Neutrophil (primary cell): ENCODE measurements around the gene IL9R.
"Not testable (repeated sequence)": the region's sequence is repeated elsewhere in the genome, so short reads cannot be mapped to it uniquely, and the experiment has no call there.

Experiments used
- H3K27ac ChIP-seq: fragments of 200-600 bp; sonication (generic); 2 replicates; pipeline ENCODE4 v1.5.1; 2016; ENCODE audit warnings: mild to moderate bottlenecking, moderate library complexity
- H3K27me3 ChIP-seq: fragments of 200-600 bp; sonication (generic); 2 replicates; pipeline ENCODE4 v1.6.0; 2016; ENCODE audit warnings: mild to moderate bottlenecking
- H3K36me3 ChIP-seq: fragments of 200-600 bp; sonication (generic); 2 replicates; pipeline ENCODE4 v1.5.1; 2017
- H3K4me1 ChIP-seq, 2 experiments: fragments of 200-600 bp in 1 of 2; sonication (generic) in 1 of 2; 1 replicate in 1 of 2; 2 replicates in 1 of 2; pipeline versions ENCODE4 v1.5.1 to v1.6.1; 2013 to 2016; ENCODE audit warnings: low read depth in 1 of 2, low read length in 1 of 2, mild to moderate bottlenecking in 1 of 2, moderate library complexity in 1 of 2; ENCODE audit not compliant: control insufficient read depth in 1 of 2, insufficient read depth in 1 of 2
- H3K4me3 ChIP-seq, 2 experiments: fragments of 200-600 bp in 1 of 2; sonication (generic) in 1 of 2; 1 replicate in 1 of 2; 2 replicates in 1 of 2; pipeline ENCODE4 v1.5.1; 2013 to 2016; ENCODE audit warnings: low read depth in 1 of 2, low read length in 1 of 2, mild to moderate bottlenecking in 1 of 2, moderate library complexity in 1 of 2
- H3K9me3 ChIP-seq: fragments of 200-600 bp; sonication (generic); 2 replicates; pipeline ENCODE4 v1.5.1; 2016

The IL9R gene

DNA sequence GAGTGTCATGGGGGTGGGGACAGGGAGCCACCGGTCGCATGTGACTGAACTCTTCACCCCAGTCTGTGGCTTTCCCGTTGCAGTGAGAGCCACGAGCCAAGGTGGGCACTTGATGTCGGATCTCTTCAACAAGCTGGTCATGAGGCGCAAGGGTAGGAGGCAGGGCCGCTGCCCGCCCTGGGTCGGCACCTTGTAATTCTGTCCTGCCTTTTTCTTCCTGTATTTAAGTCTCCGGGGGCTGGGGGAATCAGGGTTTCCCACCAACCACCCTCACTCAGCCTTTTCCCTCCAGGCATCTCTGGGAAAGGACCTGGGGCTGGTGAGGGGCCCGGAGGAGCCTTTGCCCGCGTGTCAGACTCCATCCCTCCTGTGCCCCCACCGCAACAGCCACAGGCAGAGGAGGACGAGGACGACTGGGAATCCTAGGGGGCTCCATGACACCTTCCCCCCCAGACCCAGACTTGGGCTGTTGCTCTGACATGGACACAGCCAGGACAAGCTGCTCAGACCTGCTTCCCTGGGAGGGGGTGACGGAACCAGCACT is 27.5 kb downstream of the IL9R start:
- H3K27ac ChIP-seq, H3K4me1 ChIP-seq, H3K9me3 ChIP-seq, H3K4me3 ChIP-seq, H3K27me3 ChIP-seq, H3K36me3 ChIP-seq: not testable (repeated sequence)

- H3K4me1 ChIP-seq, H3K27me3 ChIP-seq, H3K27ac ChIP-seq, H3K9me3 ChIP-seq, H3K4me3 ChIP-seq, H3K36me3 ChIP-seq: not testable (repeated sequence)
Observed at GRCh38 chrX:156028653-156029237, 31.2 kb downstream of the IL9R start.

- not testable (repeated sequence) for H3K36me3 ChIP-seq, H3K9me3 ChIP-seq
Observed at GRCh38 chrX:156029296-156029695, 31.8 kb downstream of the IL9R start.

DNA sequence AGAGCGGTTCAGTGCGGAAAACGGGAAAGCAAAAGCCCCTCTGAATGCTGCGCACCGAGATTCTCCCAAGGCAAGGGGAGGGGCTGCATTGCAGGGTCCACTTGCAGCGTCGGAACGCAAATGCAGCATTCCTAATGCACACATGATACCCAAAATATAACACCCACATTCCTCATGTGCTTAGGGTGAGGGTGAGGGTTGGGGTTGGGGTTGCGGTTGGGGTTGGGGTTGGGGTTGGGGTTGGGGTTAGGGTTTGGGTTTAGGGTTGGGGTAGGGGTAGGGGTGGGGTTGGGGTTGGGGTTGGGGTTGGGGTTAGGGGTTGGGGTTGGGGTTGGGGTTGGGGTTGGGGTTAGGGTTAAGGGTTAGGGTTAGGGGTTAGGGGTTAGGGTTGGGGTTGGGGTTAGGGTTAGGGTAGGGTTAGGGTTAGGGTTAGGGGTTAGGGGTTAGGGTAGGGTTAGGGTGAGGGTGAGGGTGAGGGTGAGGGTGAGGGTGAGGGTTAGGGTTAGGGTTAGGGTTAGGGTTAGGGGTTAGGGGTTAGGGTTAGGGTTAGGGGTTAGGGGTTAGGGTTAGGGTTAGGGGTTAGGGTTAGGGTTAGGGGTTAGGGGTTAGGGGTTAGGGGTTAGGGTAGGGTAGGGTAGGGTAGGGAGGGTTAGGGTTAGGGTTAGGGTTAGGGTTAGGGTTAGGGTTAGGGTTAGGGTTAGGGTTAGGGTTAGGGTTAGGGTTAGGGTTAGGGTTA is 32.4 kb downstream of the IL9R start:
- H3K9me3 ChIP-seq, H3K4me1 ChIP-seq, H3K27ac ChIP-seq, H3K36me3 ChIP-seq, H3K4me3 ChIP-seq, H3K27me3 ChIP-seq: not testable (repeated sequence)

More at GRCh38 chrX:156029296-156029695, 31.8 kb downstream of the IL9R start:
- H3K27me3 ChIP-seq, H3K4me1 ChIP-seq, H3K4me3 ChIP-seq, H3K27ac ChIP-seq: not testable (repeated sequence)

DNA sequence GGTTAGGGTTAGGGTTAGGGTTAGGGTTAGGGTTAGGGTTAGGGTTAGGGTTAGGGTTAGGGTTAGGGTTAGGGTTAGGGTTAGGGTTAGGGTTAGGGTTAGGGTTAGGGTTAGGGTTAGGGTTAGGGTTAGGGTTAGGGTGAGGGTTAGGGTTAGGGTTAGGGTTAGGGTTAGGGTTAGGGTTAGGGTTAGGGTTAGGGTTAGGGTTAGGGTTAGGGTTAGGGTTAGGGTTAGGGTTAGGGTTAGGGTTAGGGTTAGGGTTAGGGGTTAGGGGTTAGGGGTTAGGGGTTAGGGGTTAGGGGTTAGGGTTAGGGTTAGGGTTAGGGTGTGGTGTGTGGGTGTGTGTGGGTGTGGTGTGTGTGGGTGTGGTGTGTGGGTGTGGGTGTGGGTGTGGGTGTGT is 33.0 kb downstream of the IL9R start:
- not testable (repeated sequence) for H3K27ac ChIP-seq, H3K9me3 ChIP-seq, H3K36me3 ChIP-seq, H3K4me3 ChIP-seq, H3K4me1 ChIP-seq, H3K27me3 ChIP-seq
